Left ventricle myocardium superior (tissue), 1 donor: ENCODE results near the gene DENND1C. TPM values are rescaled to one million over a fixed set of nuclear protein-coding genes. Genes with fewer than 3 reads are reported as not detected.
"Not testable (repeated sequence)": the region's sequence is repeated elsewhere in the genome, so short reads cannot be mapped to it uniquely, and the experiment has no call there.

ENCODE experiments used
- ATAC-seq: fragments of 200-7000 bp; cut with Tn5 transposase; one replicate; pipeline ENCODE4 v1.9.1; 2020; ENCODE audit warnings: mild to moderate bottlenecking, moderate library complexity
- DNase-seq: peaks from one replicate; pipeline ENCODE4 v3.0.0-alpha.2; 2020
- intact Hi-C: fragments of 100-400 bp; cut with micrococcal nuclease; formaldehyde crosslinking; loops from one replicate; pipeline ENCODE4 v1.11.0; 2022
- total RNA-seq: library from RNA; stranded (reverse); fragmentation: NEBNext Ultra II Directional; extraction: Animal tissue kit (Norgen Biotek cat#: 25700); gene quantifications from one replicate; pipeline ENCODE4 v1.2.1, GENCODE V29; 2021
- donor health status: DM: no; HTN: yes; CAD: no; lungs with severe emphysema.

DENND1C gene
- total RNA-seq, 1 donor from 2014 or later: 0.87 TPM

DNA sequence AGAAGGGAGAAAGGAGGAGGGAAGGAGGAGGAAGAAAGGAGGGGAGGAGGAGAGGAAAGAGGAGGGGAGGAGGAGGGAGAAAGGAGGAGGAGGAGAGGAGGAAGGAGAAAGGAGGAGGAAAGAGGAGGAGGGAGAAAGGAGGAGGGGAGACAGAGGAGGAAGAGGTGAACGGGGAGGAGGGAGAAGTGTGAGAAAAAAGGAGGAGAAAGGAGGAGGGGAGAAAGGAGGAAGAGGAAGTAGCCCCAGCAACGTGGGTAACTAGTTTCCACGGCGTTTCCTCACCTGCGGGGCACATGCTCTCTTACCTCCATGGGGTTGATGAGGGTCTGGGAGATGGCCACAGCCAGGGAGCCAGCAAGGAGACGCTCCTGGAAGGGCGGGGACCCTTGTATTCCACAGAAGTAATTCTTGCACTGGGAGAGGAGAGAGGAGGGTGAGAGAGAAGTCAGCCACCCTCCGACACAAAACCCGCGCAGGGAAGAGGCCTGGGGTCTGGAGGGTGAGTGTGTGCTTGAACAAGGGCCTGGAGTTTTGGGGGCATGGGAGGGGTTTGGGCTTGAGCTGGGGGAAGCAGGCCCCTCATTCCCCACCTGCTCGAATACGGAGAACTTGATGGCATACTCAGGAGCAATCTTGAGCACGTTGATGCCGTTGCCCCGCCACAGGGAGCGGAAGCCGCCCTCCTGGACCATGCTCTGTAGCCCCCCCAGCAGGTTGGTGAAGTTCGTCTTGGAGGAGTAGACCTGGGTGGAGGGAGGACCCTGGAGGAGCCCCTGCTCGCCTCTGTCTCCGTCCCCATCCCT lies 52.0 kb downstream of the DENND1C start:
- DNase-seq: no peak
- intact Hi-C loops: no loop called here
- no peak for ATAC-seq

DNA sequence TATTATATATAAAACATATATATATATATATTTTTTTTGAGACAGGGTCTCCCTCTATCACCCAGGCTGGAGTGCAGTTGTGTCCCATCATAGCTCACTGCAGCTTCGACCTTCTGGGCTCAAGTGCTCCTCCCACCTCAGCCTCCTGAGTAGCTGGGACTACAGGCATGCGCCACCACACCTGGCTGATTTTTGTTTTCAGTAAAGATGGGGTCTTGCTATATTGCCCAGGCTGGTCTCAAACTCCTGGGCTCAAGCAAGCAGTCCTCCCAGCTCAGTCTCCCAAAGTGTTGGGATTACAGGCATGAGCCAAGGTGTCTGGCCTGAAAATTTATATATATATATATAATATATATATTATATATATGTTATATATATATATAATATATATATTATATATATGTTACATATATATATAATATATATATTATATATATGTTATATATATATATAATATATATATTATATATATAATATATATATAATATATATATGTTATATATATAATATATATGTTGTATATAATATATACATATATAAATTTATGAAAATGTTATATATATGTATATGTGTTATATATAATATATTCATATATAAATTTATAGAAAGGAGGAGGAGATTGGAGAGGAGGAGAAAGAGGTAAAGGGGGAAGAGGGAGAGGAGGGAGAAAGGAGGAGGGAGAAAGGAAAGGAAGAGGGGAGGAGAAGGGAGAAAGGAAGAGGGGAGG lies 52.7 kb downstream of the DENND1C start:
- DNase-seq, intact Hi-C loops, ATAC-seq: not testable (repeated sequence)

DNA sequence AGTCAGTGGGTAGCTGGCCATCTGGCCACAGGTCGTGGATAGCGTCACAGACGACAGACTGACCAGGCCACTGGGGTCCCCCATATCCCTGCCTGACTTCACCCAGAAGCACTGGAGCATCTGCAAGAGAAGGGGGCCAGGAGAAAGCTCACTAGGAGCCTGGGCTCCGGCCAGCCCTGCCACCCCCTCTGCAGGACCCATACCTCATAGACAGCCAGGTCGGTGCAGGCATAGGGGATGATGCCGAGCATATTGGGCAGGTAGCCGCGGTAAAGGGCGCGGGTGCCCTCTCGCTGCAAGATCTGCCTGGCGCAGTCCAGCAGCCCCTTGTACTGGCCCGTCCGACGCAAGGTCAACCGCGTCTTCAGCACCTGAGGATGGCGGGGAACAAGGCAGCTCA lies 54.5 kb downstream of the DENND1C start:
- intact Hi-C loops: no loop called here
- ATAC-seq (no peak), DNase-seq (no peak)

DNA sequence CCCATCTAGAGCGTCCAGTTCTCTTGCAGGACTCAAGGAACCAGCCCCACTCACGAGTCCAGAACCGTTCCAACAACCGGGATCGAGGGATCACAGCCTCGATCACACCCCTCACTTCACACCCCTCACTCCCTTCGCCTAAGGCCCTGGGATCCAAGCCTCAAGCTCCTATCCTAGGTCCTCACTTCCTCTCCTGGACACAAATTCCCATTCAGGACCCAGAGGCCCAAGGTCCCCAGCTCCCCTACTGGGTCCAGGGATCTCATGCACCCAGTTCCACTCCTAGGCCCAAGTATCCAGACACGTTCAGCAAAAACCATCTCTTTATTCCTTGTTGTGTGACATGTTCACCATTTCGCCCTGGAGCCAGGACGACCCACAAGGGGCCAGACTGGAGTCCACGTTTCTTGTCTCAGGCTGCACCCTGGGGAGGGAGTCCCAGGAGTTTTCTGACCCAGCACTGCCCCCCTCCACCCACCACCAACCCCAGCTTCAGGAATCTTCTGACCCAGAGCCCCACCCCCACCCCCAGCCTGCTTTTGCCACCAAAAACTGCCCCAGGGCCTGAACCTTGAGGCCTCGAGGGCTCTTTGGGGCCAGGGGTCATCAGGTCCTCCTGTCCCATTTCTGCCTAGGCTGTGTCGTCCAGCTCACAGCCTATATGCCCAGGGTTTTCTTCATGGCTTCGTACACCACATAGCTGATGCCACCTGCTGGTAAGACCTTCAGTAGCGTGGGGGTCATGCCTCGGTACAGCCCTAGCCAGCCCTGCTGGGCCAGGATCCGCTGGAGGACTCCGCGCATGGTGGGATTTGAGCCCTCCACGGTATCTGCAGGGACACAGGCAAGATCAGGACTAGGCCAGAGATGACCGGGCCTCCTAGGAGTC lies 55.6 kb downstream of the DENND1C start:
- DNase-seq (no peak), ATAC-seq (no peak)
- intact Hi-C loops: no loop called here

DNA sequence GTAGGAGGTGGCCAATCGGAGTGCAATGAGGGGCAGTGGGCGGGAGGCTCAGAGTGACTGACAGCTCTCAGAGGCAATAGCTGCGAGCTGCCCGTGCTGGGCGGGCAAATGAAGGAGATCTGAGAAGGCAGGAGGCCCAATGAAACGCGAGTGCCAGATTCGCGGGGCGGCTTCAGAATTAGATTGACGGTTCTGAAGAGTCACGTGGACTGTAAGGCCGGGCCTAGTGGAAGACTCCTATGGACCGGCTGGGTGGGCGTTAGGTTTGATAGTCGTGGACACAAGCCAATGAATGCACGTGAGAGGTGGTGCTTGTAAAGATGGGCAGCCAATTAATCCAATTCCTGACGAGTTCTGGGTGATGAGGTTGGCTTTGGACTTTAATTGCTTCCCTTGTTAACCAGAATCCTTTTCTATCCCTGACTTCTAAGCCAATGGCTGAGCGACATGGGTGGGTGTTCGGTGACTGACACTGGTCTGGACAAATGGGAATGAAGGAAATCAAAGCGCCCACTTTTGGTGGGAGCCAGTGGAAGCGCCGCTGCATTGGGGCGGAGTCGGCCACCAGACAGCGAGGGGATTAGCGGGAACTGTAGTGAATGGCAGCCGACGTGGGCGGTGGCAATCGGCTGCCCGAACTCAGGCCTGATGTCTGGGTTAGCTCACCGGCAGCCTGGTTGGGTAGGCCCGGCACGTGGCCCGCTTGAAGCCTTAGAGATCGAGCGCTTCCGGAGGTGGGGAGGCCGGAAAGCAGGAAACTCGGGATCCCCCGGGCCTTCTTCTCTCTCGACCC lies 56.5 kb downstream of the DENND1C start:
- ATAC-seq (peak; percentile 94), DNase-seq (peak; percentile 99)
- intact Hi-C loops: no loop called here

DNA sequence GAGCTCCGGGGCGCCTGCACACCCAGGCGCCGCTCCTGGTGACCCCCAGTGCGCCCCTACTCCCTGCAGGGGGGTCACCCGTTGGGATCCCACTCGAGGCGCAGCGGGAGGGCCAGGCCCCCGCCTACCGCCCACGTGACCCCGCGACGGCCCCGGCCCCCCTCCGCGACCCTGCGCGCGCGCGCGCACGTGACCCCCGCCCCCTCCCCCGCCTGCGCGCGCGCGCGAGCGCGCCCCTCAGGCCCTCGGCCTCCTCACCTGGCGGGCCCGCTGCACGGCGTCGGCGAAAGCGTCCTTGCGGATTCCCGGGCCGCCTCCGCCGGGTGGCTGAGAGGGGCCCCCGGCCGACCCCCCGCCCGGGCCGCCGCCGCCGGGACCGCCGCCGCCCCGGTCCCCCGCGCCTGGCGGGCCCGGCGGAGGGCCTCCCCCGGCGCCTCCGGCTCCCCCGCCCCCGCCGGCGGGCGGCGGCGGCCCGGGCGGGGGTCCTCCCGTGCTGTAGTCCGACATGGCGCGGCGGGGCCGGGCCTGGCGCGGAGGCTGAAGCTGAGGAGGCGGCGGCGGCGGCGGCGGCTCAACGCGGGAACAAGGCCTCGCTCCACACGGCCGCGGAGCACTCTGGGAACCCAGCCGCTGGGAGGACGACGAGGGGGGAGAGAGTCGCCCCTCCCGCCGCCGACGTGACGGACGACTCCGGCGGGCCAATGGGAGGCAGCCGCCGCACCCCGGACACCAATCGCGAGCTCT lies 57.2 kb downstream of the DENND1C start, which contains the start of gene KHSRP:
TSS of gene KHSRP (minus strand) at position 617 of the 744 bp plus-strand sequence. CDS start at position 507, 110 bp downstream.
- intact Hi-C loops: no loop called here
- DNase-seq: peak; percentile 49

DNA sequence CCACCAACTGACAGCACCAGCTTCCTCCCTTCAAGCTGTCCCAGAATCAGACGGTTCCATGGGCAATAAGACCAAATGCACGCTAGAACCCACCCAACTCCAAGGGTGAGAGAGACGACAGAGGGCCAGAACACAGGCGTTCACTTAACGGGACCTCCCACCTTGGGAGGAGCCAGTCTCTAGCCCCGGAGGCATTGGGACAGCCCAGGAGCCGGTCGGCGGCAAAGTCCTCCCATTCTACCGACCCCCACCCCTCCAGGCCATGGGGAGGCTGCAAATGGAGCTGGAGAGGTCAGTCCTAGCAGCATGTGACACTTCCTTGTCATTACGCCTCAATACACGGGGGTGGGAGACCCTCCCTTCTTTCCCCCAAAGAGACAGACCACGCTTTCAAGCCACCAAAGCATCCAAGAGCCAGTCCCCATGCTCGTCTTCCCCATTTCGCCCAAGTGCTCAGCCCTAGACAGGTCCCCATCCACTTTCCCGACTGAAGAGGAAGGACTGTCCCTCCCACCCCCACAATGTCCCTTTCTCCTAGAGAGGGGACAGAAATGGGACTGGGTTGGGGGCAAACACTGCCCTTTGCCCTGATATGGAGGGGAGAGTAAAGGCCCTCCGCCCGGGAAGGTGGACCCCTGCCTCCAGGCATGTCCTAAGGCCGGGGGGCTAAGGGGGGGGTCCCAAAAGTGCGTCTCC lies 57.9 kb downstream of the DENND1C start:
- intact Hi-C loops: no loop called here
- no peak for DNase-seq
- no peak for ATAC-seq

More for the DNA sequence above, 57.2 kb downstream of the DENND1C start, which contains the start of gene KHSRP:
- ATAC-seq: no peak

DNA sequence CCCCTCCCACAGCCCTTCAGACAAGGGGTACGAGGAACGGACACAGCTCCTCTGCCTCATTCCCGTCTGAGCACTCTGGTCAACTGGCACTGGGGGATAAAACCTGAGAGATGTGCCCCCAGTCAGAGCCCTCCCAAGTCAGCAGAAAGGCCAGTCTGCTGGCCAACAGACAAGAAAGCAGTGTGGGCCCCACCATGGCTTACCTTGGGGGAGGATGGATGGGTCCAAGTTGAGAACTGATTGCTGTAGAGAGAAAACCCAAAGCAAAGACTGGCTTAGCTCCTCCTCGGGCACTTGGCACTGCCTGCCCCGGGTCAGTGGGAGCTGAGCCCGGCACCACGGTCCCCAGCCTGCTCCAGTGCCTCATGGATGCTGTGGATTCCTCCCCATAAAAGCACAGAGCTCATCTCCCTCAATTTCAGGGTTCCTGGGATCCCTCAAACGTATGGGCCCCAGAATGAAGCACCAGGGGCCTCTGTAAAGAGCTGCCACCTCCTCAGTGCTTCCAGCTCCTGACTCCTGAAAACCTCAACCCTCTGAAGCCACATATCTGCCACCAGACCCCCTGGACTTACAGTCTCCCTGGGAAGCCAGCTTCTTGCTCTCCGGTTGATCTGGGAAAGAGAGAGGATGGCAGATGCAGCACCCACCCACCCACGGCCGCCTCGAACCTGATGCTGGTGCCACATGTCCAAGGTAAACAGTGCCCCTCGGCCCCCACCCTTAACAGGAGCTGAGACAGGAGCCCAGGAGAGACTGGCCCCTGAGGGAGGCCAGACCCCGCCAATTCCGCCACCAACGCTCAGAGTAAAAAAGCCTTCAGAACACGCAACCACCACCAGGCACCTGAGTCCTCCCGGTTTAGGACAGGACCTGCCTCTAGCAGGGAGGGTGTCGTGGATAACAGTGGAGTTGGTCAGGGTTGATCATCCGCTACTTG lies 60.2 kb downstream of the DENND1C start:
- intact Hi-C loops: no loop called here
- no peak for ATAC-seq
- DNase-seq: no peak

DNA sequence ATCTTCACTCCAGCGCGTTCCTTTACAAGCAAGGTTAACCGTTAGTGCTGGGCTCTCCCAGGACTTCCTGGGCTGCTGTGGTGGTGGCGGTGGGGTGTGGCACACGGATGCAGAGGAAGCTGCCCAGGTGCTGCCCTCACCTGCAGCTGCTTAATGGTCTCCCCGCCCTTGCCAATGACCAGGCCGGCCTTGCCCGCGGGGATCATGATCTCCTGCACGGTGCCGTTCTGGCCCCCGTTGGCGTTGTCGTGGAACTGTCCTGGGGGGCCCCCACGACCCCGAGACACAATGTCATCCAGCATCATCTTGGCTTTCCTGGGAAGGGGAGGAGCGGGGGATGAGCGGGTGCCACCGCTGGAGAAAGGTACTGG lies 63.0 kb downstream of the DENND1C start:
- no peak for ATAC-seq
- intact Hi-C loops: no loop called here

DNA sequence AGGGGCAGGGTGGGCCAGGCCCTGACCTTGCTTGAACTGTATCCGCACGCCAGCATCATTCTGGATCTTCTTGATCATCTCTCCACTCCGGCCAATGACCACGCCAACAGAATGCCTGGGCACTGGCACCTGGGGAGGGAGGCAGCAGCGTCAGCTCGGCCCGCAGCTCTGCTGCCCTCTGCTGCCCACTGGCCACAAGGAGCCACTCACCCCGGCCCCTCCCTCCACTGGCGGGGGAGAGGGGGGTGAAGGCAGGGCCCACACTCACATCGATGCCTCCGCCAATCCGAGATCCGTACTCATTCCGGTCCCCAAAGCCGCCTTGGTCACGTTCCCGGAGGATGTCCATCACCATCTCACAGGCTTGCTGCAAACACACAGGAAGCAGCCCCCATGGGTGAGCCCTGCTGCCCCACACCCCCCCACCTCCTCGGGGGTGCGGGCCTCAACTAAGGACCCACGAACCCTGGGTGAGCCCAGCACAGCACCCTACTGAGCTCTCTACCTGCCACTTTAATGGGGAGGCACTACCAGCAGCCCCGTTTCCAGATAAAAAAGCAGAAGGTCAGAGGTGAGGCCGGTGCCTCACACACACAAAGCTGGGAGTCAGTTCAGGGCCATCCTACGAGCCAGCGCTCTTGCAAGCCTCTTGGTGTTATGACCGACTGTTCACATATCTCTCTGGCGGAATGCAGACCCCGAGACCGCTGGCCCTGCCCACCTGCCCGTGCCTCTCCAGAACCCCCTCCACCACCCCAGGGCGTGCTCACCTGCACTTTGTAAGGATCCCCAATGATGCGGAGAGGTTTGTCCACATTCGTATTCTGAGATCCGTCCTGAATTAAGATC lies 63.6 kb downstream of the DENND1C start:
- ATAC-seq (peak; percentile 53), DNase-seq (no peak)
- intact Hi-C loops: no loop called here

More for the DNA sequence above, 63.0 kb downstream of the DENND1C start:
- no peak for DNase-seq

Other genes with a start within 250 kb of the DENND1C start
- 45.8 TPM for gene MLLT1, start 201.8 kb downstream of the DENND1C start, total RNA-seq
- gene ACER1, start 148.2 kb downstream of the DENND1C start, total RNA-seq: not detected
- gene CLPP, start 120.3 kb downstream of the DENND1C start, total RNA-seq: 66.0 TPM
- 139 TPM for gene ALKBH7, start 109.0 kb downstream of the DENND1C start, total RNA-seq
- 1.2 TPM for gene PSPN, start 105.9 kb downstream of the DENND1C start, total RNA-seq
- gene GTF2F1, start 88.6 kb downstream of the DENND1C start, total RNA-seq: 30.9 TPM
- gene KHSRP, start 57.0 kb downstream of the DENND1C start, total RNA-seq: 103 TPM
- gene SLC25A41, start 48.0 kb downstream of the DENND1C start, total RNA-seq: 0.25 TPM
- gene SLC25A23, start 22.0 kb downstream of the DENND1C start, total RNA-seq: 110 TPM
- gene CRB3, start 17.5 kb downstream of the DENND1C start, total RNA-seq: not detected
- 2.8 TPM for gene TUBB4A, start 20.5 kb upstream of the DENND1C start, total RNA-seq
- 1.0 TPM for gene TNFSF9, start 49.2 kb upstream of the DENND1C start, total RNA-seq
- gene CD70, start 109.4 kb upstream of the DENND1C start, total RNA-seq: not detected
- gene TNFSF14, start 188.4 kb upstream of the DENND1C start, total RNA-seq: 1.5 TPM
- gene C3, start 238.9 kb upstream of the DENND1C start, total RNA-seq: 398 TPM